ENCODE measurements around the gene ITM2C.

- no peak for TF ChIP-seq CTCF (optimal IDR thresholded peaks at IDR 0.05 in 1 of 3, IDR thresholded peaks at IDR 0.05 in 1 of 3, conservative IDR thresholded peaks at IDR 0.05 in 1 of 3; ENCODE audit: extremely low read depth in 1 of 3, insufficient read depth in 2 of 3, low read length in 3 of 3)
- no peak for TF ChIP-seq EZH2 (IDR thresholded peaks at IDR 0.05; ENCODE audit: low read length)
Measured at GRCh38 chr2:230827774-230828271, 36.9 kb upstream of the ITM2C start.
